NK-92 (cell line): Measurements from ENCODE around the gene HRC.
"Not testable (repeated sequence)": the region's sequence is repeated elsewhere in the genome, so short reads cannot be mapped to it uniquely, and the experiment has no call there.

Experiments
- DNase-seq: peaks from one replicate; lab custom pipeline; 2025; ENCODE audit not compliant: unreplicated experiment; lab: John Stamatoyannopoulos, UW

HRC gene, protein sequence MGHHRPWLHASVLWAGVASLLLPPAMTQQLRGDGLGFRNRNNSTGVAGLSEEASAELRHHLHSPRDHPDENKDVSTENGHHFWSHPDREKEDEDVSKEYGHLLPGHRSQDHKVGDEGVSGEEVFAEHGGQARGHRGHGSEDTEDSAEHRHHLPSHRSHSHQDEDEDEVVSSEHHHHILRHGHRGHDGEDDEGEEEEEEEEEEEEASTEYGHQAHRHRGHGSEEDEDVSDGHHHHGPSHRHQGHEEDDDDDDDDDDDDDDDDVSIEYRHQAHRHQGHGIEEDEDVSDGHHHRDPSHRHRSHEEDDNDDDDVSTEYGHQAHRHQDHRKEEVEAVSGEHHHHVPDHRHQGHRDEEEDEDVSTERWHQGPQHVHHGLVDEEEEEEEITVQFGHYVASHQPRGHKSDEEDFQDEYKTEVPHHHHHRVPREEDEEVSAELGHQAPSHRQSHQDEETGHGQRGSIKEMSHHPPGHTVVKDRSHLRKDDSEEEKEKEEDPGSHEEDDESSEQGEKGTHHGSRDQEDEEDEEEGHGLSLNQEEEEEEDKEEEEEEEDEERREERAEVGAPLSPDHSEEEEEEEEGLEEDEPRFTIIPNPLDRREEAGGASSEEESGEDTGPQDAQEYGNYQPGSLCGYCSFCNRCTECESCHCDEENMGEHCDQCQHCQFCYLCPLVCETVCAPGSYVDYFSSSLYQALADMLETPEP

DNA sequence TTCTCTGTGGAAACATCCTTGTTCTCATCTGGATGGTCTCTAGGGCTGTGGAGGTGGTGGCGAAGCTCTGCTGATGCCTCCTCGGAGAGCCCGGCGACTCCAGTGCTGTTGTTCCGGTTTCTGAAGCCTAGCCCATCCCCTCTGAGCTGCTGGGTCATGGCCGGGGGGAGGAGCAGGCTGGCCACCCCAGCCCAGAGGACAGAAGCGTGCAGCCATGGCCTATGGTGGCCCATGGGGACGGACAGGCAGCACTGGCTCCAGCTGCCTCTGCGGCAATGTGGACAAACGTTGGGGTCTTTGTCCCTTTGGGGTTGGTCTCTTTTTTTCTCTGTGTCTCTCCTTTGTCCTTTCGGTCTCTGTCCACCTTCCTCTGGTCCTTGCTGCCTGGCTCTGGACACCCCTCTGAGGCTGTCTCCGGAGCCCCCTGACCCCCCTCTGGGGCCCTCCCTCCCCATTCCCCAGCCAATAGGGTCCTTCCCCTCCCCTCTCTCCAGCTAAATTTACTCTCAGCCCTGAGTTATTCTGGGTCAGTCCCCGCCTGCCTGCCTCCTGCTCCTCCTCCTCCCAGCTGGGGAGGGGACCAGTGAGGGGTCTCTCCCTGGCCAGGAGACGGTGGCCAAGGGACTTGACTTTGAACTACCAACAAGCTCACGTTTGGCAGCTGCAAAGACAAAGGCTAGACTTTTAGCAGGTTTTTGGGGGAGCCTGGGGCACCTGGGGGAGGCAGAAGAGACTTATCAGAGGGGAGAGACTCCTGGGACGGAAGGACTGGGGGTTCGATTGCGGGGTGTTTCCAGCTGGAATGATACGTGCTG, at the start of gene HRC:
TSS of gene HRC (minus strand) at position 392 of the 815 bp plus-strand sequence. CDS start at position 233, 159 bp downstream.
- no peak for DNase-seq

GRCh38 chr19:49201042-49201441, 45.8 kb upstream of the HRC start:
- DNase-seq = no peak

DNA sequence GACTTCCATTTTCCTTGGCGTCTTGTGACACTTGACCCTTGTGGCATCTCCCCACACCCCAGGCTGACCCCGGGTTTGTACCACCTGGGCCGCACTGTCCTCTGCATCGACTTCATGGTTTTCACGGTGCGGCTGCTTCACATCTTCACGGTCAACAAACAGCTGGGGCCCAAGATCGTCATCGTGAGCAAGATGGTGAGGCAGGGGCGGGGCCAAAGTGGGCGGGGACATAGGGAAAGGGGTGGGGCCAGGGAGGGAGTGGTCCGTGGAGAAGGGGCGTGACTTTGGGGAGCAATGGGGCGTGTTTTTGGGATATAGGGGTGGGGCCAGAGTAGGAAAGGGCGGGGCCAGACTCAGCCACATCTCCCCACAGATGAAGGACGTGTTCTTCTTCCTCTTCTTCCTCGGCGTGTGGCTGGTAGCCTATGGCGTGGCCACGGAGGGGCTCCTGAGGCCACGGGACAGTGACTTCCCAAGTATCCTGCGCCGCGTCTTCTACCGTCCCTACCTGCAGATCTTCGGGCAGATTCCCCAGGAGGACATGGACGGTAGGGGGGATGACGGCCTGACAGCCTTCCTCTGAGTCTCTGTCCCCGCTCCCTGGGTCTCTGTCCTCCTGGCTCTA, 45.2 kb upstream of the HRC start:
- no peak for DNase-seq

- no peak for DNase-seq
These were observed 41.5 kb upstream of the HRC start for GRCh38 chr19:49196527-49197240.

- DNase-seq = no peak
These were observed 39.2 kb upstream of the HRC start for GRCh38 chr19:49194408-49194807.

DNA sequence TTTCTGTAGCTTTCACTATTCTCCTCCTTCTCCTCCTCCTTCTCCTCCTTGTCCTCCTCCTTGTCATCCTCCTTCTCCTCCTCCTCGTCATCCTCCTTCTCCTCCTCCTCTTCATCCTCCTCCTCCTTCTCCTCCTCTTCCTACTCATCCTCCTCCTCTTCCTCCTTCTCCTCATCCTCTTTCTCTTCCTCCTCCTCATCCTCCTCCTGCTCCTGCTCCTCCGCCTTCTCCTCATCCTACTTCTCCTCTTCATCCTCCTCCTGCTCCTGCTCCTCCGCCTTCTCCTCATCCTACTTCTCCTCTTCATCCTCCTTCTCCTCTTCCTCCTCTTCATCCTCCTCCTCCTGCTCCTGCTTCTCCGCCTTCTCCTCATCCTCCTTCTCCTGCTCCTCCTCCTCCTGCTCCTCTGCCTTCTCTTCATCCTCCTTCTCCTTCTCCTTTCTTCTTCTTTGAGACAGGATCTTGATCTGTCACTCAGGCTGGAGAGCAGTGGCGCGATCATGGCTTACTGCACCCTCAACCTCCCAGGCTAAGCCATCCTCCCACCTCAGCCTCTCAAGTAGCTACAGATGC, 38.7 kb upstream of the HRC start:
- DNase-seq = no peak

DNA sequence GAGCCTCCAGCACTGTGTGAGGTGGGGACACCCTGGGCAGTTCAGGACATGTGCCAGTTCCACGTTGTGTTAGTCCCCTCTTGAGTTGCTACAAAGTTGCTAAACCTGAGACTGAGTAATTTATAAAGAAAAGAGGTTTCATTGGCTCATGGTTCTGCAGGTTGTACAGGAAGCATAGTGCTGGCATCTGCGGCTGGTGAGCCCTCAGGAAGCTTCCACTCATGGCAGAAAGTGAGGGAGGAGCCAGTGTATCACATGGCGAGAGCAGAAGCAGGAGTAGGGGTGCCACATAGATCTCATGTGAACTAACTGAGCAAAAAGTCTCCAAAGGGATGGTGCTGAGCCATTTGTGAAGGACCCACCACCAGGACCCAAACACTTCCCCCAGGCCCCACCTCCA, 35.6 kb upstream of the HRC start:
- no peak for DNase-seq

DNA sequence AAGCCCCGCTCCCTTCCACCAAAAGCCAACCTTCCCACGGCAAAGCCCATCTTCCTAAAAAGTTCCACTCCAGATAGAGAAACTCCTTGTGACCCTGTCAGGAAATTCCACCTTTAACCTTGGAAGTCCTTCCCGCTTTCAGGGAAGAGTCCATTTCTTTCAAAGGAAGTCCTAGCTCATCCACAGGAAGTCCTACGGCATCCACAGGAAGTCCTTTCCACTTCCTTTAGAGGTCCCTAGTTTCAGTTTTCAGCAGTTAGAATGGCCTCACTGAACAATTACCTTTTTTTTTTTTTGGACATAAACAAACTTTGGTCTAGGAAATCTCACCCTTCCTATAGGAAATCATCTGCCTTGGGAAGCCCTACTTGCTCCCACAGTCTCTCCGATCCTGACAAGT, 34.1 kb upstream of the HRC start:
- DNase-seq = no peak

GRCh38 chr19:49188626-49189200, 33.5 kb upstream of the HRC start:
- no peak for DNase-seq

GRCh38 chr19:49186108-49186507, 30.9 kb upstream of the HRC start:
- DNase-seq = no peak

GRCh38 chr19:49182848-49183375, 27.7 kb upstream of the HRC start:
- DNase-seq = no peak

DNA sequence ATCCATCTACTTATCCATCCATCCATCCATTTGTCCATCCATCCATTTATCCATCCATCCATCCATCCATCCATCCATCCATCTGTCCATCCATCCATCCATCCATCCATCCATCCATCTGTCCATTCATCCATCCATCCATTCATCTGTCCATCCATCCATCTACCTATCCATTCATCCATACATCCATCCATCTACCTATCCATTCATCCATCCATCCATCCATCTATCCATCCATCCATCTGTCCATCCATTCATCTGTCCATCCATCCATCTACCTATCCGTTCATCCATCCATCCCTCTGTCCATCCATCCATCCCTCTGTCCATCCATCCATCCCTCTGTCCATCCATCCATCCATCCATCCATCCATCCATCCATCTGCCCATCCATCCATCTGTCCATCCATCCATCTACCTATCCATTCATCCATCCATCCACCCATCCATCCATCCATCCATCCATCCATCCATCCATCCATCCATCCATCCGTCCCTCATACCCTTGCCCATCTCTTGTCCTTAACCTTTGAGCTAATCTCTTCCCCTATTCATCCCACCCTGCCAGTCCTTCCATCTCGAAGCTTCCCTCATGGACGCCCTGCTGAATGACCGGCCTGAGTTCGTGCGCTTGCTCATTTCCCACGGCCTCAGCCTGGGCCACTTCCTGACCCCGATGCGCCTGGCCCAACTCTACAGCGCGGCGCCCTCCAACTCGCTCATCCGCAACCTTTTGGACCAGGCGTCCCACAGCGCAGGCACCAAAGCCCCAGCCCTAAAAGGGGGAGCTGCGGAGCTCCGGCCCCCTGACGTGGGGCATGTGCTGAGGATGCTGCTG, 27.0 kb upstream of the HRC start:
- DNase-seq = not testable (repeated sequence)

GRCh38 chr19:49180659-49181058, 25.5 kb upstream of the HRC start:
- no peak for DNase-seq

DNA sequence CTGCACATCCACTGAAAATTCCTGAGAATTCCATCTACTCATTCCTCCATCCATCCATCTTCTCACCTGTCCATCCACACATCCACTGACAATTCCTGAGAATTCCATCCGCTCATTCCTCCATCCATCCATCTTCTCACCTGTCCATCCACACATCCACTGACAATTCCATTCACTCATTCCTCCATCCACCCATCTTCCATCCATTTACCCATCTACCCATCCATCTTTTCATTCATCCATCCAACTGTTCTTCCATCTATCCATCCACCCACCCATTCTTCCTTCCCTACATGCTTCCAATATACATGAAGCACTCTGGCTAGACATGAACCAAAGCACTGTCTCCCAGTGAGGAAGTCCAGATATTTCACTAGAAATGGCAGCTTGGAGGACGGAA, 18.0 kb upstream of the HRC start:
- DNase-seq = no peak

- no peak for DNase-seq
These were observed 13.2 kb upstream of the HRC start for GRCh38 chr19:49168421-49168820.

- DNase-seq = no peak
These were observed 12.7 kb upstream of the HRC start for GRCh38 chr19:49167857-49168409.

DNA sequence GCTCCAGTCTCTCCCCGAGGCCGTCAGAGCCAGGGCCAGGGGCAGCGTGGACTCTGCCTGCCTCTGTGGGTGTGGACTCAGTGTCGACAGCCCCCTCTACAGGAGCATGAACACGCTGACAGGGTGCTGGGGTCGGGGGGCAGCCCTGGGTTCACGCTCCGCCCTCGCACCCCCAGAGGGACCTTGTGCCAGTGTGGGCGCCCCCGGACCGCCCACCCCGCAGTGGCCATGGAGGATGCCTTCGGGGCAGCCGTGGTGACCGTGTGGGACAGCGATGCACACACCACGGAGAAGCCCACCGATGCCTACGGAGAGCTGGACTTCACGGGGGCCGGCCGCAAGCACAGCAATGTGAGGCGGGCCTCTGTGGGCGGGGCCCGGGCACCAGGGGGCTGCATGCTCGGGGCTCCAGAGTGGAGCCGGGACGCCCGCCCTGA, 10.7 kb upstream of the HRC start:
- DNase-seq = no peak

DNA sequence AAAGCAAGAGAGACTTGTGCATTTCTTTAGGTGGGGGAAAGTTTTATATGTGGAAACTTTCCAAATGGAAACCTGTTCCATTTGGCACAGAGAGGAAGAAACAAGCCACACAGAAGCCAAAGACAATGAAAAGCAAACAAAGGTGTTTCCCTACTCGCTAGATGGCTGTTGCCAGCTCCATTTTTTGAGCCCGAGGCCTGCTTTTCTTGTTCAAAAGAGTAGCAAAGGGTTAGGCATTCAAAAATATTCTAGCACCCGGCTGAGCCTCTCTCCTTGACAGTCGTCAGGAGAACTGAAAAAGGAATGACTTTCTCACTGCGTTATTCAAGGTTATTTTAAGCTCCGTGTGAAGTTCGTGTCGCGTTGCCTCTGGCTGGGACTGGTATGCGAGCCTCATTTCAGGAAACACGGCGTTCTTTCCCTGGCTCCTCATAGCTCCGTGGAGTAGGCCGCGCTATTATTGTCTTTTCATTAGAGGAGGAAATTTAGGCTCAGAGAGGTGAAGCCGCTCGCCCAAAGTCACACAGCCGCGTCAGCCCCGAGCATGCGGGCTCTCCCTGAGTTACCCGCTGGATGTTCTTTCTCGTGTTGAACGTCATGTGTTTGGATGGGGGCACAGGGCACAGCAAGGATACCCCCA, 10.0 kb upstream of the HRC start:
- no peak for DNase-seq
